Neural cell (in vitro differentiated cells): ENCODE measurements around the gene PLXNA4.

Experiments
- EP300 ChIP-seq: fragments of 450-650 bp; conservative IDR thresholded peaks from 2 replicates; pipeline ENCODE4 v1.6.1; 2014; ENCODE audit warnings: antibody characterized with exemption, mild to moderate bottlenecking, moderate library complexity; ENCODE audit not compliant: poor library complexity, severe bottlenecking
- POLR2AphosphoS5 ChIP-seq: IDR thresholded peaks from 2 replicates; pipeline ENCODE4 v1.6.1; 2012
- TF ChIP-seq, protein P1 (sequence below): fragments of 450-650 bp; IDR thresholded peaks from 2 replicates; pipeline ENCODE4 v1.5.1; 2014; ENCODE audit warnings: antibody characterized with exemption, mild to moderate bottlenecking, moderate library complexity; ENCODE audit not compliant: poor library complexity, severe bottlenecking

DNA sequence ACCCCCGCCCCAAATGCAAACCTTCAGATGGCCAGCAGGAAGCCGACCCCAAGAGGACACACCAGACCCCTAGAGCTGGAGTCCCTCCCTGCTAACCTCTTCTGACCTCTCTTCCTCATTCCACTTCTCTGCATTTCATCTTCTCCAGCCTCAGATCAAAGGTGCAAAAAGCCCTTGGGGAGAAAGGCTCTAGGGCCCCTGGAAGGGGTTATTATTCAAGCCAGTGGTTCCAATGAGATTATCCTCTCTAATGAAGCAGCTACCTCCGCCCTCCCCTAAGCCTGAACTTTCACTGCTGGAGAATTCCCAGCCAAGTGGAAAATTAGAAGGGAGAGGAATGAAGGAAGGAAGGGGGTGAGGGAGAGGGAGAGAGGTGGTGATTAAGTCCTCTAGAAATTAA is 343.9 kb downstream of the PLXNA4 start:
- TF ChIP-seq POLR2AphosphoS5 (no peak), EP300 (no peak)
- TF ChIP-seq, protein P1, sequence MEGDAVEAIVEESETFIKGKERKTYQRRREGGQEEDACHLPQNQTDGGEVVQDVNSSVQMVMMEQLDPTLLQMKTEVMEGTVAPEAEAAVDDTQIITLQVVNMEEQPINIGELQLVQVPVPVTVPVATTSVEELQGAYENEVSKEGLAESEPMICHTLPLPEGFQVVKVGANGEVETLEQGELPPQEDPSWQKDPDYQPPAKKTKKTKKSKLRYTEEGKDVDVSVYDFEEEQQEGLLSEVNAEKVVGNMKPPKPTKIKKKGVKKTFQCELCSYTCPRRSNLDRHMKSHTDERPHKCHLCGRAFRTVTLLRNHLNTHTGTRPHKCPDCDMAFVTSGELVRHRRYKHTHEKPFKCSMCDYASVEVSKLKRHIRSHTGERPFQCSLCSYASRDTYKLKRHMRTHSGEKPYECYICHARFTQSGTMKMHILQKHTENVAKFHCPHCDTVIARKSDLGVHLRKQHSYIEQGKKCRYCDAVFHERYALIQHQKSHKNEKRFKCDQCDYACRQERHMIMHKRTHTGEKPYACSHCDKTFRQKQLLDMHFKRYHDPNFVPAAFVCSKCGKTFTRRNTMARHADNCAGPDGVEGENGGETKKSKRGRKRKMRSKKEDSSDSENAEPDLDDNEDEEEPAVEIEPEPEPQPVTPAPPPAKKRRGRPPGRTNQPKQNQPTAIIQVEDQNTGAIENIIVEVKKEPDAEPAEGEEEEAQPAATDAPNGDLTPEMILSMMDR, result no peak
